Cerebellar cortex (tissue), 1 donor: ENCODE results near the gene FAM227A.

ENCODE experiments used
- DNase-seq: peaks from one replicate; pipeline ENCODE4 v3.0.0-alpha.2; 2015; ENCODE audit warnings: low spot score

Gene FAM227A

GRCh38 chr22:38540701-38541100 is 115.5 kb downstream of the FAM227A start:
- DNase-seq, result no peak

DNA sequence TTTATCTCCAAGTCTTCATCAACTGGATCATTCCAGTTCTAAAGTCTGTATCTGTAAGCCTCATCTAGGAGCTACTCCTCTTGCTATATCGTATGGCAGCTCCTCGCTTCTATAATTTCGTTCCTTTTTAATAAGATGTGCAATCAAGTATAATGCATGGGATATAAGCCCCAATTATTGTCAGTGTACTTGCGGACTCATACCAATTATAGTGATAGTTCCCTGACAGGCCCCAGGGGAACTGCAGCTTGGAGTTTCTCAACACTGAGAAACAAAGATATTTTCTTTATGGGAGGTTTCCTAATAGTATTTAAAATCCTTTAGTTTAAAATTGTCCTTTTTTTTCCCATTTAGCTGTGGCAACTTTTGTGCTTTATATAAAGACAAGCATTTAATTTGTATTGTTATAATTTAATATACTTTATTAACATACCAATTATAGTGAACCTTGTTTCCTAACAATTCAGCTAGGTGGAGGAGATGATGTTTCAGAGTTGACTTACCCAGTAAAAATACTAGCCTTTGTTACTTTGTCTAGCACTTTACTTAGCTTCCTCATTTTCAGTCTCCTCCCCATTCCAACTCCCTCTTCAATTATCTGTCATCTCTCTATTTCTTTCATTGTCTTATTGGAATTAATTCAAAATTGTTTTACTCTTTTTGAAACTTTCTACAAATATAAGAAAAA is 124.8 kb downstream of the FAM227A start:
- no peak for DNase-seq
